ENCODE measurements around the gene SND1. TPM values are rescaled to one million over a fixed set of nuclear protein-coding genes. Genes with fewer than 3 reads are reported as not detected.

SND1 gene
- total RNA-seq, 3 donors from 2014 or later = 83.5 to 131 (median 120) TPM

- Histone ChIP-seq H3K36me3 (no peaks in the 10 kb centered on the region), H3K9me3 (no peaks in the 10 kb centered on the region), H3K4me1 (no peaks in the 10 kb centered on the region), H3K4me3 (no peak overlapping the region), H3K27me3 (no peaks in the 10 kb centered on the region), H3K27ac (no peak overlapping the region)
- no peak for DNase-seq (ENCODE audit: low spot score in 2 of 2)
- intact Hi-C loops (cut with DNase I; ENCODE audit: low total_unique reads) = no loop called here
- TF ChIP-seq POLR2A (IDR thresholded peaks at IDR 0.05) (no peak), POLR2AphosphoS5 (IDR thresholded peaks at IDR 0.05) (no peak), CTCF (IDR thresholded peaks at IDR 0.05) (no peak)
Measured at GRCh38 chr7:127758105-127758504, 106.1 kb downstream of the SND1 start.

- no peak for DNase-seq (ENCODE audit: low spot score in 2 of 2)
- Histone ChIP-seq H3K27me3 (no peaks in the 10 kb centered on the region), H3K4me3 (no peak overlapping the region), H3K36me3 (no peaks in the 10 kb centered on the region), H3K4me1 (no peaks in the 10 kb centered on the region), H3K9me3 (no peaks in the 10 kb centered on the region), H3K27ac (no peak overlapping the region)
- TF ChIP-seq POLR2A (IDR thresholded peaks at IDR 0.05) (no peak), CTCF (IDR thresholded peaks at IDR 0.05) (no peak), POLR2AphosphoS5 (IDR thresholded peaks at IDR 0.05) (no peak)
- intact Hi-C loops (cut with DNase I; ENCODE audit: low total_unique reads) = no loop called here
Measured at GRCh38 chr7:127758845-127759244, 106.9 kb downstream of the SND1 start.

- H3K9me3 ChIP-seq = no peaks in the 10 kb centered on the region
- no peaks in the 10 kb centered on the region for H3K27me3 ChIP-seq
- no peaks in the 10 kb centered on the region for H3K4me1 ChIP-seq
- no peaks in the 10 kb centered on the region for H3K36me3 ChIP-seq
- DNase-seq (ENCODE audit: low spot score in 2 of 2) = no peak
- no peak overlapping the region for H3K27ac ChIP-seq
- intact Hi-C loops (cut with DNase I; ENCODE audit: low total_unique reads) = no loop called here
- H3K4me3 ChIP-seq = no peak overlapping the region
- no peak for TF ChIP-seq CTCF (IDR thresholded peaks at IDR 0.05)
- no peak for TF ChIP-seq POLR2A (IDR thresholded peaks at IDR 0.05)
- no peak for TF ChIP-seq POLR2AphosphoS5 (IDR thresholded peaks at IDR 0.05)
Measured at GRCh38 chr7:127759945-127760421, 108.0 kb downstream of the SND1 start.

GRCh38 chr7:127760436-127761031, 108.5 kb downstream of the SND1 start:
- TF ChIP-seq POLR2AphosphoS5 (IDR thresholded peaks at IDR 0.05) (no peak), POLR2A (IDR thresholded peaks at IDR 0.05) (no peak), CTCF (IDR thresholded peaks at IDR 0.05) (no peak)
- H3K4me1 ChIP-seq = no peaks in the 10 kb centered on the region
- H3K27ac ChIP-seq = no peak overlapping the region
- no peak for DNase-seq (ENCODE audit: low spot score in 2 of 2)
- intact Hi-C loops (cut with DNase I; ENCODE audit: low total_unique reads) = no loop called here
- no peak overlapping the region for H3K4me3 ChIP-seq
- H3K27me3 ChIP-seq = no peaks in the 10 kb centered on the region
- no peaks in the 10 kb centered on the region for H3K36me3 ChIP-seq
- no peaks in the 10 kb centered on the region for H3K9me3 ChIP-seq

- H3K9me3 ChIP-seq = no peaks in the 10 kb centered on the region
- no peaks in the 10 kb centered on the region for H3K27me3 ChIP-seq
- no peaks in the 10 kb centered on the region for H3K4me1 ChIP-seq
- H3K36me3 ChIP-seq = no peaks in the 10 kb centered on the region
- H3K27ac ChIP-seq = no peak overlapping the region
- TF ChIP-seq POLR2AphosphoS5 (IDR thresholded peaks at IDR 0.05) (no peak), POLR2A (IDR thresholded peaks at IDR 0.05) (no peak), CTCF (IDR thresholded peaks at IDR 0.05) (no peak)
- intact Hi-C loops (cut with DNase I; ENCODE audit: low total_unique reads) = no loop called here
- DNase-seq (ENCODE audit: low spot score in 2 of 2) = no peak
- H3K4me3 ChIP-seq = no peak overlapping the region
Measured at GRCh38 chr7:127761196-127761595, 109.2 kb downstream of the SND1 start.

All from breast epithelium (tissue), 4 donors.